Caco-2 (cell line): ENCODE results near the gene CTNNA2. TPM values are rescaled to one million over a fixed set of nuclear protein-coding genes. Genes with fewer than 3 reads are reported as not detected.

Experiments
- BruUV-seq: library from RNA; stranded (reverse); fragments of 400-500 nt; replicated peaks from 2 replicates; lab custom pipeline; 2021; lab: Mats Ljungman, UMichigan
- CTCF ChIA-PET: fragments of 300-600 bp; sonication (Branson Sonifier 250); formaldehyde crosslinking; loops from one replicate; lab custom pipeline; 2022; ENCODE audit warnings: antibody characterized with exemption; lab: Charles Lee
- POLR2A ChIA-PET: fragments of 300-600 bp; sonication (Branson Sonifier 250); formaldehyde crosslinking; loops from one replicate; lab custom pipeline; 2022; ENCODE audit warnings: antibody characterized with exemption; lab: Charles Lee
- DNase-seq, 2 experiments: peaks; one replicate each; pipeline versions ENCODE4 v3.0.0 to v3.0.0-alpha.2; 2020 to 2022
- H3K27me3 ChIP-seq: replicated peaks from 2 replicates; pipeline ENCODE4 v1.6.0; 2011; ENCODE audit warnings: low read length; ENCODE audit not compliant: control insufficient read depth, insufficient read depth
- H3K36me3 ChIP-seq: 2 replicates; pipeline ENCODE4 v1.5.1; 2011; ENCODE audit warnings: low read length; ENCODE audit not compliant: control insufficient read depth, insufficient read depth
- H3K4me1 ChIP-seq: fragments of 250-450 bp; sonication (Bioruptor Pico); 2 replicates; pipeline ENCODE4 v1.5.1; 2020; ENCODE audit warnings: mild to moderate bottlenecking
- H3K4me3 ChIP-seq: 2 replicates; pipeline ENCODE4 v1.5.1; 2011; ENCODE audit warnings: low read depth, mild to moderate bottlenecking, control low read depth, low read length
- H3K9me3 ChIP-seq: fragments of 250-450 bp; sonication (Bioruptor Pico); 2 replicates; pipeline ENCODE4 v1.5.1; 2020; ENCODE audit warnings: mild to moderate bottlenecking, moderate library complexity
- H3K27ac Mint-ChIP-seq: one replicate; pipeline ENCODE4 v1.8.0; 2022; ENCODE audit warnings: mixed read lengths; ENCODE audit not compliant: unreplicated experiment
- H3K27me3 Mint-ChIP-seq: one replicate; pipeline ENCODE4 v1.8.0; 2022; ENCODE audit warnings: mixed read lengths; ENCODE audit not compliant: insufficient read depth, unreplicated experiment
- H3K36me3 Mint-ChIP-seq: one replicate; pipeline ENCODE4 v1.8.0; 2022; ENCODE audit warnings: mild to moderate bottlenecking, mixed read lengths; ENCODE audit not compliant: insufficient read depth, unreplicated experiment
- H3K4me1 Mint-ChIP-seq: one replicate; pipeline ENCODE4 v1.8.0; 2022; ENCODE audit warnings: low read depth, mixed read lengths; ENCODE audit not compliant: unreplicated experiment
- H3K4me3 Mint-ChIP-seq: one replicate; pipeline ENCODE4 v1.8.0; 2022; ENCODE audit warnings: mild to moderate bottlenecking, moderate library complexity, mixed read lengths; ENCODE audit not compliant: unreplicated experiment
- H3K9me3 Mint-ChIP-seq: one replicate; pipeline ENCODE4 v1.8.0; 2022; ENCODE audit warnings: mixed read lengths; ENCODE audit not compliant: unreplicated experiment
- CTCF ChIP-seq, 2 experiments: fragments of 200-600 bp in 1 of 2; IDR thresholded peaks; 1 replicate in 1 of 2; 2 replicates in 1 of 2; pipeline versions ENCODE4 v1.5.1 to v1.8.0; 2011 to 2022; ENCODE audit warnings: antibody characterized with exemption in 1 of 2, control low read depth in 1 of 2, inconsistent platforms in 1 of 2, low read depth in 1 of 2, low read length in 1 of 2, mild to moderate bottlenecking in 1 of 2, moderate library complexity in 1 of 2; ENCODE audit not compliant: insufficient read depth in 1 of 2, severe bottlenecking in 1 of 2, unreplicated experiment in 1 of 2
- intact Hi-C: fragments of 100-400 bp; cut with micrococcal nuclease; formaldehyde crosslinking; loops from one replicate; pipeline ENCODE4 v1.10.0; 2022; ENCODE audit not compliant: unreplicated experiment
- total RNA-seq: library from RNA; stranded (reverse); gene quantifications from 2 replicates; pipeline ENCODE4 v1.2.3, GENCODE V29; 2022

CTNNA2 gene
- total RNA-seq, 1 experiment from 2014 or later = not detected

GRCh38 chr2:79938648-79939047 lies 425.8 kb downstream of the CTNNA2 start:
- Histone ChIP-seq H3K4me3 (no peak overlapping the region), H3K9me3 (no peaks in the 10 kb centered on the region), H3K36me3 (no peaks in the 10 kb centered on the region), H3K4me1 (no peaks in the 10 kb centered on the region), H3K27me3 (no peaks in the 10 kb centered on the region)
- Mint-ChIP-seq H3K36me3 (no peaks in the 10 kb centered on the region), H3K4me3 (no peak overlapping the region), H3K4me1 (no peaks in the 10 kb centered on the region), H3K27ac (no peak overlapping the region), H3K9me3 (no peaks in the 10 kb centered on the region), H3K27me3 (peaks cover 8% of the 10 kb centered on the region)
- no peak for DNase-seq
- TF ChIP-seq CTCF (IDR thresholded peaks at IDR 0.05; ENCODE audit: insufficient read depth in 1 of 2, low read depth in 1 of 2, low read length in 1 of 2, severe bottlenecking in 1 of 2, unreplicated experiment in 1 of 2) = no peak
- BruUV-seq = no TSS peak
- intact Hi-C loops = no loop called here
- POLR2A ChIA-PET = no interaction called here
- CTCF ChIA-PET = no interaction called here

GRCh38 chr2:79940364-79940763 lies 427.5 kb downstream of the CTNNA2 start:
- Mint-ChIP-seq H3K36me3 (no peaks in the 10 kb centered on the region), H3K4me1 (no peaks in the 10 kb centered on the region), H3K27me3 (peaks cover 10% of the 10 kb centered on the region), H3K4me3 (no peak overlapping the region), H3K9me3 (no peaks in the 10 kb centered on the region), H3K27ac (no peak overlapping the region)
- Histone ChIP-seq H3K27me3 (no peaks in the 10 kb centered on the region), H3K9me3 (no peaks in the 10 kb centered on the region), H3K4me1 (no peaks in the 10 kb centered on the region), H3K4me3 (no peak overlapping the region), H3K36me3 (no peaks in the 10 kb centered on the region)
- intact Hi-C loops = no loop called here
- no peak for DNase-seq
- CTCF ChIA-PET = no interaction called here
- BruUV-seq = no TSS peak
- no peak for TF ChIP-seq CTCF (IDR thresholded peaks at IDR 0.05; ENCODE audit: insufficient read depth in 1 of 2, low read depth in 1 of 2, low read length in 1 of 2, severe bottlenecking in 1 of 2, unreplicated experiment in 1 of 2)
- POLR2A ChIA-PET = no interaction called here

- no peak for TF ChIP-seq CTCF (IDR thresholded peaks at IDR 0.05; ENCODE audit: insufficient read depth in 1 of 2, low read depth in 1 of 2, low read length in 1 of 2, severe bottlenecking in 1 of 2, unreplicated experiment in 1 of 2)
- CTCF ChIA-PET = no interaction called here
- peaks cover 16% of the 10 kb centered on the region for H3K27me3 Mint-ChIP-seq
These were observed 428.3 kb downstream of the CTNNA2 start for GRCh38 chr2:79941179-79941578.

More at GRCh38 chr2:79941179-79941578, 428.3 kb downstream of the CTNNA2 start:
- no peak overlapping the region for H3K4me3 Mint-ChIP-seq
- intact Hi-C loops = no loop called here
- H3K9me3 Mint-ChIP-seq = no peaks in the 10 kb centered on the region
- no peak for DNase-seq
- no peaks in the 10 kb centered on the region for H3K27me3 ChIP-seq
- H3K4me1 ChIP-seq = no peaks in the 10 kb centered on the region
- POLR2A ChIA-PET = no interaction called here
- H3K36me3 ChIP-seq = no peaks in the 10 kb centered on the region
- no peaks in the 10 kb centered on the region for H3K9me3 ChIP-seq
- H3K27ac Mint-ChIP-seq = no peak overlapping the region
- no peak overlapping the region for H3K4me3 ChIP-seq
- no TSS peak for BruUV-seq
- H3K36me3 Mint-ChIP-seq = no peaks in the 10 kb centered on the region
- H3K4me1 Mint-ChIP-seq = no peaks in the 10 kb centered on the region
